Measurements from ENCODE around the gene MAT1A. TPM values are rescaled to one million over a fixed set of nuclear protein-coding genes. Genes with fewer than 3 reads are reported as not detected.

MAT1A gene
- total RNA-seq, 5 donors from 2014 or later (not counting 1 experiment from before 2014, with no cell fraction given), result 0.23 to 0.33 (median 0.28) TPM; not detected in 2

GRCh38 chr10:80274396-80275134 lies 14.9 kb downstream of the MAT1A start:
- peaks cover 4 to 5% of the 10 kb centered on the region in 2 donors for H3K27me3 Mint-ChIP-seq
- 80% methylated on average over 16 of the region's 18 CpGs for WGBS (ENCODE audit: insufficient coverage)
- Histone ChIP-seq H3K4me3 (ENCODE audit: control insufficient read depth in 1 of 2, extremely low read depth in 1 of 2, low read length in 1 of 2) (no peak overlapping the region), H3K36me3 (ENCODE audit: control insufficient read depth in 2 of 2, extremely low read depth in 1 of 2, insufficient read depth in 1 of 2, low read length in 1 of 2) (no peaks in the 10 kb centered on the region), H3K4me1 (ENCODE audit: control insufficient read depth in 1 of 2, extremely low read depth in 1 of 2, insufficient read depth in 2 of 2, low read length in 2 of 2) (no peaks in the 10 kb centered on the region), H3K27me3 (replicated peaks in 1 of 2; ENCODE audit: control insufficient read depth in 2 of 2, extremely low read depth in 1 of 2, insufficient read depth in 2 of 2, low read length in 1 of 2) (peaks cover 0 to 16% of the 10 kb centered on the region in 2 experiments), H3K27ac (ENCODE audit: low read length) (no peak overlapping the region), H3K9me3 (no peaks in the 10 kb centered on the region)
- DNase-seq (no peak), ATAC-seq (replicated peaks in 1 of 4) (no peak)
- H3K9me3 Mint-ChIP-seq, result no peaks in the 10 kb centered on the region
- POLR2A ChIA-PET, result no interaction called here
- H3K27ac Mint-ChIP-seq, result no peak overlapping the region
- no peaks in the 10 kb centered on the region for H3K36me3 Mint-ChIP-seq
- H3K4me1 Mint-ChIP-seq, result no peaks in the 10 kb centered on the region
- CTCF ChIA-PET, result no interaction called here
- no peak overlapping the region for H3K4me3 Mint-ChIP-seq

GRCh38 chr10:80273523-80274170 lies 15.8 kb downstream of the MAT1A start:
- H3K27me3 ChIP-seq (replicated peaks in 1 of 2; ENCODE audit: control insufficient read depth in 2 of 2, extremely low read depth in 1 of 2, insufficient read depth in 2 of 2, low read length in 1 of 2), result peaks cover 0 to 16% of the 10 kb centered on the region in 2 experiments
- CTCF ChIA-PET, result no interaction called here

GRCh38 chr10:80272793-80273522 lies 16.5 kb downstream of the MAT1A start:
- peaks cover 5 to 10% of the 10 kb centered on the region in 2 donors for H3K27me3 Mint-ChIP-seq
- CTCF ChIA-PET, result no interaction called here

More at GRCh38 chr10:80273523-80274170, 15.8 kb downstream of the MAT1A start:
- Mint-ChIP-seq H3K4me3 (no peak overlapping the region), H3K36me3 (no peaks in the 10 kb centered on the region), H3K4me1 (no peaks in the 10 kb centered on the region), H3K27me3 (peaks cover 4 to 5% of the 10 kb centered on the region in 2 donors), H3K9me3 (peaks cover 0 to 1% (median 0%) of the 10 kb centered on the region in 3 donors), H3K27ac (no peak overlapping the region)
- no peak overlapping the region for H3K4me3 ChIP-seq (ENCODE audit: control insufficient read depth in 1 of 2, extremely low read depth in 1 of 2, low read length in 1 of 2)
- ATAC-seq (replicated peaks in 1 of 4), result no peak
- H3K36me3 ChIP-seq (ENCODE audit: control insufficient read depth in 2 of 2, extremely low read depth in 1 of 2, insufficient read depth in 1 of 2, low read length in 1 of 2), result no peaks in the 10 kb centered on the region
- WGBS (ENCODE audit: insufficient coverage), result 88% methylated on average over 9 of the region's 14 CpGs
- no peak for DNase-seq
- H3K4me1 ChIP-seq (ENCODE audit: control insufficient read depth in 1 of 2, extremely low read depth in 1 of 2, insufficient read depth in 2 of 2, low read length in 2 of 2), result no peaks in the 10 kb centered on the region
- POLR2A ChIA-PET, result no interaction called here
- no peaks in the 10 kb centered on the region for H3K9me3 ChIP-seq
- H3K27ac ChIP-seq (ENCODE audit: low read length), result no peak overlapping the region

GRCh38 chr10:80271416-80271815 lies 18.0 kb downstream of the MAT1A start:
- H3K4me3 Mint-ChIP-seq, result no peak overlapping the region
- Histone ChIP-seq H3K4me3 (ENCODE audit: control insufficient read depth in 1 of 2, extremely low read depth in 1 of 2, low read length in 1 of 2) (no peak overlapping the region), H3K27me3 (replicated peaks in 1 of 2; ENCODE audit: control insufficient read depth in 2 of 2, extremely low read depth in 1 of 2, insufficient read depth in 2 of 2, low read length in 1 of 2) (peaks cover 0 to 11% of the 10 kb centered on the region in 2 experiments), H3K36me3 (ENCODE audit: control insufficient read depth in 2 of 2, extremely low read depth in 1 of 2, insufficient read depth in 1 of 2, low read length in 1 of 2) (no peaks in the 10 kb centered on the region), H3K27ac (ENCODE audit: low read length) (no peak overlapping the region), H3K4me1 (ENCODE audit: control insufficient read depth in 1 of 2, extremely low read depth in 1 of 2, insufficient read depth in 2 of 2, low read length in 2 of 2) (no peaks in the 10 kb centered on the region), H3K9me3 (no peaks in the 10 kb centered on the region)
- DNase-seq (no peak), ATAC-seq (replicated peaks in 1 of 4) (no peak)
- H3K36me3 Mint-ChIP-seq, result no peaks in the 10 kb centered on the region
- 31% methylated on average over 4 of the region's 5 CpGs for WGBS (ENCODE audit: insufficient coverage)
- H3K4me1 Mint-ChIP-seq, result no peaks in the 10 kb centered on the region
- ChIA-PET POLR2A (no interaction called here), CTCF (no interaction called here)
- peaks cover 0 to 12% (median 0%) of the 10 kb centered on the region in 3 donors for H3K9me3 Mint-ChIP-seq
- H3K27ac Mint-ChIP-seq, result no peak overlapping the region
- peaks cover 6 to 10% of the 10 kb centered on the region in 2 donors for H3K27me3 Mint-ChIP-seq

More at GRCh38 chr10:80272793-80273522, 16.5 kb downstream of the MAT1A start:
- H3K36me3 ChIP-seq (ENCODE audit: control insufficient read depth in 2 of 2, extremely low read depth in 1 of 2, insufficient read depth in 1 of 2, low read length in 1 of 2), result no peaks in the 10 kb centered on the region
- no peak overlapping the region for H3K4me3 ChIP-seq (ENCODE audit: control insufficient read depth in 1 of 2, extremely low read depth in 1 of 2, low read length in 1 of 2)
- Mint-ChIP-seq H3K9me3 (peaks cover 0 to 8% (median 0%) of the 10 kb centered on the region in 3 donors), H3K36me3 (no peaks in the 10 kb centered on the region), H3K4me3 (no peak overlapping the region), H3K27ac (no peak overlapping the region), H3K4me1 (no peaks in the 10 kb centered on the region)
- ATAC-seq (replicated peaks in 1 of 4) (no peak), DNase-seq (no peak)
- H3K27me3 ChIP-seq (replicated peaks in 1 of 2; ENCODE audit: control insufficient read depth in 2 of 2, extremely low read depth in 1 of 2, insufficient read depth in 2 of 2, low read length in 1 of 2), result peaks cover 0 to 16% of the 10 kb centered on the region in 2 experiments
- 20% methylated on average over 1 of the region's 7 CpGs for WGBS (ENCODE audit: insufficient coverage)
- H3K27ac ChIP-seq (ENCODE audit: low read length), result no peak overlapping the region
- no peaks in the 10 kb centered on the region for H3K4me1 ChIP-seq (ENCODE audit: control insufficient read depth in 1 of 2, extremely low read depth in 1 of 2, insufficient read depth in 2 of 2, low read length in 2 of 2)
- POLR2A ChIA-PET, result no interaction called here
- H3K9me3 ChIP-seq, result no peaks in the 10 kb centered on the region

- no peaks in the 10 kb centered on the region for H3K9me3 ChIP-seq
- H3K27ac ChIP-seq (ENCODE audit: low read length), result no peak overlapping the region
- no peak overlapping the region for H3K4me3 Mint-ChIP-seq
- CTCF ChIA-PET, result no interaction called here
- H3K4me3 ChIP-seq (ENCODE audit: control insufficient read depth in 1 of 2, extremely low read depth in 1 of 2, low read length in 1 of 2), result no peak overlapping the region
- peaks cover 6 to 10% of the 10 kb centered on the region in 2 donors for H3K27me3 Mint-ChIP-seq
- H3K4me1 ChIP-seq (ENCODE audit: control insufficient read depth in 1 of 2, extremely low read depth in 1 of 2, insufficient read depth in 2 of 2, low read length in 2 of 2), result no peaks in the 10 kb centered on the region
- no peaks in the 10 kb centered on the region for H3K4me1 Mint-ChIP-seq
- peaks cover 0 to 12% (median 0%) of the 10 kb centered on the region in 3 donors for H3K9me3 Mint-ChIP-seq
- ATAC-seq (replicated peaks in 1 of 4) (no peak), DNase-seq (no peak)
- 75% methylated on average over 7 of the region's 7 CpGs for WGBS (ENCODE audit: insufficient coverage)
- POLR2A ChIA-PET, result no interaction called here
- no peak overlapping the region for H3K27ac Mint-ChIP-seq
- H3K36me3 Mint-ChIP-seq, result no peaks in the 10 kb centered on the region
- H3K27me3 ChIP-seq (replicated peaks in 1 of 2; ENCODE audit: control insufficient read depth in 2 of 2, extremely low read depth in 1 of 2, insufficient read depth in 2 of 2, low read length in 1 of 2), result peaks cover 0 to 11% of the 10 kb centered on the region in 2 experiments
- no peaks in the 10 kb centered on the region for H3K36me3 ChIP-seq (ENCODE audit: control insufficient read depth in 2 of 2, extremely low read depth in 1 of 2, insufficient read depth in 1 of 2, low read length in 1 of 2)
Observed at GRCh38 chr10:80270887-80271286, 18.6 kb downstream of the MAT1A start.

- H3K9me3 ChIP-seq, result no peaks in the 10 kb centered on the region
- H3K36me3 ChIP-seq (ENCODE audit: control insufficient read depth in 2 of 2, extremely low read depth in 1 of 2, insufficient read depth in 1 of 2, low read length in 1 of 2), result no peaks in the 10 kb centered on the region
- Mint-ChIP-seq H3K9me3 (peaks cover 0 to 12% (median 0%) of the 10 kb centered on the region in 3 donors), H3K4me1 (no peaks in the 10 kb centered on the region), H3K36me3 (no peaks in the 10 kb centered on the region), H3K27me3 (peaks cover 9 to 10% of the 10 kb centered on the region in 2 donors), H3K4me3 (no peak overlapping the region), H3K27ac (no peak overlapping the region)
- H3K4me1 ChIP-seq (ENCODE audit: control insufficient read depth in 1 of 2, extremely low read depth in 1 of 2, insufficient read depth in 2 of 2, low read length in 2 of 2), result no peaks in the 10 kb centered on the region
- DNase-seq (no peak), ATAC-seq (replicated peaks in 1 of 4) (no peak)
- H3K4me3 ChIP-seq (ENCODE audit: control insufficient read depth in 1 of 2, extremely low read depth in 1 of 2, low read length in 1 of 2), result no peak overlapping the region
- peaks cover 0 to 18% of the 10 kb centered on the region in 2 experiments for H3K27me3 ChIP-seq (replicated peaks in 1 of 2; ENCODE audit: control insufficient read depth in 2 of 2, extremely low read depth in 1 of 2, insufficient read depth in 2 of 2, low read length in 1 of 2)
- ChIA-PET CTCF (interaction anchor here in 1 of 2 donors (0.6 kb wide), 1 partner anchor 136 kb away, joined by 7 read pairs; no protein-coding TSS in a partner anchor), POLR2A (no interaction called here)
- WGBS (ENCODE audit: insufficient coverage), result no CpG with 5 or more reads among the region's 4 CpGs
- H3K27ac ChIP-seq (ENCODE audit: low read length), result no peak overlapping the region
Observed at GRCh38 chr10:80268938-80269588, 20.4 kb downstream of the MAT1A start.

All from T-cell (primary cell).